Stimulated activated naive CD8-positive, alpha-beta T cell treated with anti-CD3 and anti-CD28 coated beads, Interleukin-15, Interleukin-2, amounts not matched to agents 100 ng/mL and 50 ng/mL, for 24 hours (primary cell): ENCODE data around the gene PRPF31.
"Not testable (repeated sequence)": the region's sequence is repeated elsewhere in the genome, so short reads cannot be mapped to it uniquely, and the experiment has no call there.

Experiments
- H3K27ac Mint-ChIP-seq: one replicate; pipeline ENCODE4 v1.8.0; 2021; ENCODE audit warnings: mild to moderate bottlenecking, mixed read lengths
- H3K27me3 Mint-ChIP-seq: one replicate; pipeline ENCODE4 v1.8.0; 2021; ENCODE audit warnings: mixed read lengths
- H3K36me3 Mint-ChIP-seq: one replicate; pipeline ENCODE4 v1.8.0; 2021; ENCODE audit warnings: low read depth, mixed read lengths
- H3K4me1 Mint-ChIP-seq: one replicate; pipeline ENCODE4 v1.8.0; 2021; ENCODE audit warnings: low read depth, mixed read lengths
- H3K4me3 Mint-ChIP-seq: one replicate; pipeline ENCODE4 v1.8.0; 2021; ENCODE audit warnings: mild to moderate bottlenecking, mixed read lengths
- H3K9me3 Mint-ChIP-seq: one replicate; pipeline ENCODE4 v1.8.0; 2021; ENCODE audit warnings: mixed read lengths

Gene PRPF31

GRCh38 chr19:54115109-54116063 is at the start of gene PRPF31, which contains the start of gene TFPT:
Gene PRPF31, plus strand, starts transcription at chr19:54115754. Its CDS starts 2,525 bp downstream, at chr19:54118279.
Gene TFPT, minus strand, starts transcription at chr19:54115657. Its CDS starts 388 bp downstream, at chr19:54115269.
- Mint-ChIP-seq H3K27me3 (no peaks in the 10 kb centered on the region), H3K4me1 (peaks cover 40% of the 10 kb centered on the region), H3K27ac (peak within 1 kb of the TSS; percentile 90), H3K4me3 (peak within 1 kb of the TSS; percentile 90), H3K9me3 (no peaks in the 10 kb centered on the region), H3K36me3 (peaks cover 43% of the 10 kb centered on the region)

GRCh38 chr19:54069470-54069869 is 46.1 kb upstream of the PRPF31 start:
- Mint-ChIP-seq H3K4me1 (no peaks in the 10 kb centered on the region), H3K36me3 (no peaks in the 10 kb centered on the region), H3K27ac (no peak overlapping the region), H3K4me3 (no peak overlapping the region), H3K27me3 (peaks cover 7% of the 10 kb centered on the region), H3K9me3 (no peaks in the 10 kb centered on the region)

- H3K36me3 Mint-ChIP-seq: no peaks in the 10 kb centered on the region
- no peak overlapping the region for H3K4me3 Mint-ChIP-seq
- H3K27ac Mint-ChIP-seq: no peak overlapping the region
- H3K9me3 Mint-ChIP-seq: no peaks in the 10 kb centered on the region
- no peaks in the 10 kb centered on the region for H3K4me1 Mint-ChIP-seq
- no peaks in the 10 kb centered on the region for H3K27me3 Mint-ChIP-seq
These were observed 41.7 kb upstream of the PRPF31 start for GRCh38 chr19:54073829-54074228.

- H3K36me3 Mint-ChIP-seq: no peaks in the 10 kb centered on the region
- H3K4me3 Mint-ChIP-seq: no peak overlapping the region
- H3K27ac Mint-ChIP-seq: no peak overlapping the region
- H3K27me3 Mint-ChIP-seq: no peaks in the 10 kb centered on the region
- no peaks in the 10 kb centered on the region for H3K9me3 Mint-ChIP-seq
- no peaks in the 10 kb centered on the region for H3K4me1 Mint-ChIP-seq
These were observed 40.7 kb upstream of the PRPF31 start for GRCh38 chr19:54074851-54075250.

GRCh38 chr19:54077334-54077733 is 38.2 kb upstream of the PRPF31 start:
- Mint-ChIP-seq H3K27me3 (no peaks in the 10 kb centered on the region), H3K4me1 (no peaks in the 10 kb centered on the region), H3K27ac (no peak overlapping the region), H3K9me3 (no peaks in the 10 kb centered on the region), H3K4me3 (no peak overlapping the region), H3K36me3 (no peaks in the 10 kb centered on the region)

- H3K27me3 Mint-ChIP-seq: peaks cover 5% of the 10 kb centered on the region
- no peak within 1 kb of the TSS for H3K27ac Mint-ChIP-seq
- peaks cover 10% of the 10 kb centered on the region for H3K9me3 Mint-ChIP-seq
- H3K4me1 Mint-ChIP-seq: no peaks in the 10 kb centered on the region
- H3K4me3 Mint-ChIP-seq: no peak within 1 kb of the TSS
- no peaks in the 10 kb centered on the region for H3K36me3 Mint-ChIP-seq
These were observed 34.5 kb upstream of the PRPF31 start, which contains the start of gene TARM1 for GRCh38 chr19:54081032-54081431. Gene TARM1, minus strand, starts transcription at chr19:54081365. Its CDS starts 25 bp downstream, at chr19:54081340.

- H3K27ac Mint-ChIP-seq: no peak overlapping the region
- no peaks in the 10 kb centered on the region for H3K36me3 Mint-ChIP-seq
- H3K4me1 Mint-ChIP-seq: no peaks in the 10 kb centered on the region
- peaks cover 13% of the 10 kb centered on the region for H3K27me3 Mint-ChIP-seq
- peaks cover 10% of the 10 kb centered on the region for H3K9me3 Mint-ChIP-seq
- H3K4me3 Mint-ChIP-seq: no peak overlapping the region
These were observed 31.1 kb upstream of the PRPF31 start for GRCh38 chr19:54084410-54084809.

- peaks cover 22% of the 10 kb centered on the region for H3K27me3 Mint-ChIP-seq
- no peaks in the 10 kb centered on the region for H3K36me3 Mint-ChIP-seq
- peaks cover 11% of the 10 kb centered on the region for H3K4me1 Mint-ChIP-seq
- H3K27ac Mint-ChIP-seq: no peak overlapping the region
- no peak overlapping the region for H3K4me3 Mint-ChIP-seq
- no peaks in the 10 kb centered on the region for H3K9me3 Mint-ChIP-seq
These were observed 21.0 kb upstream of the PRPF31 start for GRCh38 chr19:54094426-54095000.

GRCh38 chr19:54095136-54095858 is 20.3 kb upstream of the PRPF31 start:
- Mint-ChIP-seq H3K4me1 (peaks cover 11% of the 10 kb centered on the region), H3K4me3 (no peak overlapping the region), H3K36me3 (no peaks in the 10 kb centered on the region), H3K27me3 (peaks cover 22% of the 10 kb centered on the region), H3K27ac (no peak overlapping the region), H3K9me3 (no peaks in the 10 kb centered on the region)

GRCh38 chr19:54095859-54096616 is 19.5 kb upstream of the PRPF31 start:
- H3K9me3 Mint-ChIP-seq, H3K36me3 Mint-ChIP-seq, H3K27ac Mint-ChIP-seq: not testable (repeated sequence)
- Mint-ChIP-seq H3K4me1 (peaks cover 11% of the 10 kb centered on the region), H3K27me3 (peaks cover 22% of the 10 kb centered on the region), H3K4me3 (peak overlapping the region; percentile 68)

- Mint-ChIP-seq H3K4me3 (peak overlapping the region; percentile 68), H3K27ac (no peak overlapping the region), H3K9me3 (no peaks in the 10 kb centered on the region), H3K4me1 (peaks cover 11% of the 10 kb centered on the region), H3K36me3 (no peaks in the 10 kb centered on the region), H3K27me3 (peaks cover 22% of the 10 kb centered on the region)
These were observed 18.9 kb upstream of the PRPF31 start for GRCh38 chr19:54096617-54097106.

GRCh38 chr19:54099190-54099902 is 16.2 kb upstream of the PRPF31 start:
- no peak overlapping the region for H3K4me3 Mint-ChIP-seq
- no peaks in the 10 kb centered on the region for H3K36me3 Mint-ChIP-seq
- no peak overlapping the region for H3K27ac Mint-ChIP-seq
- no peaks in the 10 kb centered on the region for H3K9me3 Mint-ChIP-seq
- peaks cover 21% of the 10 kb centered on the region for H3K4me1 Mint-ChIP-seq
- H3K27me3 Mint-ChIP-seq: peaks cover 12% of the 10 kb centered on the region

GRCh38 chr19:54099903-54100255 is 15.7 kb upstream of the PRPF31 start:
- H3K36me3 Mint-ChIP-seq, H3K27me3 Mint-ChIP-seq, H3K27ac Mint-ChIP-seq, H3K4me3 Mint-ChIP-seq, H3K9me3 Mint-ChIP-seq: not testable (repeated sequence)
- H3K4me1 Mint-ChIP-seq: peaks cover 24% of the 10 kb centered on the region

- H3K4me1 Mint-ChIP-seq: peaks cover 26% of the 10 kb centered on the region
- peaks cover 6% of the 10 kb centered on the region for H3K27me3 Mint-ChIP-seq
- H3K9me3 Mint-ChIP-seq: no peaks in the 10 kb centered on the region
- no peak within 1 kb of the TSS for H3K27ac Mint-ChIP-seq
- peaks cover 3% of the 10 kb centered on the region for H3K36me3 Mint-ChIP-seq
- H3K4me3 Mint-ChIP-seq: peak within 1 kb of the TSS; percentile 52
These were observed 15.0 kb upstream of the PRPF31 start, which contains the start of gene OSCAR for GRCh38 chr19:54100561-54100960. Gene OSCAR, minus strand, starts transcription at chr19:54100803. Its CDS starts 11 bp downstream, at chr19:54100792.
